TTC549 (cell line): ENCODE results near the gene CYP4Z1.
A peak's percentile ranks its signal among the peaks of the same experiment; 100 is the strongest.
"Not testable (repeated sequence)": the region's sequence is repeated elsewhere in the genome, so short reads cannot be mapped to it uniquely, and the experiment has no call there.

ENCODE experiments used
- FAIRE-seq: peaks from 2 replicates; lab custom pipeline; 2012; peaks lifted over from hg19 to GRCh38; lab: Jason Lieb, UNC

The CYP4Z1 gene, protein sequence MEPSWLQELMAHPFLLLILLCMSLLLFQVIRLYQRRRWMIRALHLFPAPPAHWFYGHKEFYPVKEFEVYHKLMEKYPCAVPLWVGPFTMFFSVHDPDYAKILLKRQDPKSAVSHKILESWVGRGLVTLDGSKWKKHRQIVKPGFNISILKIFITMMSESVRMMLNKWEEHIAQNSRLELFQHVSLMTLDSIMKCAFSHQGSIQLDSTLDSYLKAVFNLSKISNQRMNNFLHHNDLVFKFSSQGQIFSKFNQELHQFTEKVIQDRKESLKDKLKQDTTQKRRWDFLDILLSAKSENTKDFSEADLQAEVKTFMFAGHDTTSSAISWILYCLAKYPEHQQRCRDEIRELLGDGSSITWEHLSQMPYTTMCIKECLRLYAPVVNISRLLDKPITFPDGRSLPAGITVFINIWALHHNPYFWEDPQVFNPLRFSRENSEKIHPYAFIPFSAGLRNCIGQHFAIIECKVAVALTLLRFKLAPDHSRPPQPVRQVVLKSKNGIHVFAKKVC

DNA sequence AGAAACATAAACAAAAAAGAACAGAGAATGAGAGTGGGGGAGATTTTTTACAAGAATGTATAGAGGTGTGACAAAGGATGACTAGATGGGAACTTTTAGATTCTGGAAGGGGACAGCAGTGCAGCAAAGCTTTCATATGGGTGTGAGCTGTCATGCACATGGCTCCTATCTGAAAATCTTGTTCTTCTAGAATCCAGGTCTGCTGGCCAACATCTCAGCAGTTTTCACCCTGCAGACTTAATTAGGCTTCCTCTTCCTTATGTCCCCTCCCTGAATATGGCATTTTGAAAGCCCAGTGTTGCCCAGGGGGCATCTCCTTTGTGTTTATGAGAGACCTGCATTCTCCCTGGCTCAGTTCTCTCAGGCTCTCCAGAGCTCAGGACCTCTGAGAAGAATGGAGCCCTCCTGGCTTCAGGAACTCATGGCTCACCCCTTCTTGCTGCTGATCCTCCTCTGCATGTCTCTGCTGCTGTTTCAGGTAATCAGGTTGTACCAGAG is at the start of gene CYP4Z1:
TSS of gene CYP4Z1 (plus strand) at position 135 of the 498 bp plus-strand sequence. CDS start at position 395, 260 bp downstream.
- FAIRE-seq, result no peak

DNA sequence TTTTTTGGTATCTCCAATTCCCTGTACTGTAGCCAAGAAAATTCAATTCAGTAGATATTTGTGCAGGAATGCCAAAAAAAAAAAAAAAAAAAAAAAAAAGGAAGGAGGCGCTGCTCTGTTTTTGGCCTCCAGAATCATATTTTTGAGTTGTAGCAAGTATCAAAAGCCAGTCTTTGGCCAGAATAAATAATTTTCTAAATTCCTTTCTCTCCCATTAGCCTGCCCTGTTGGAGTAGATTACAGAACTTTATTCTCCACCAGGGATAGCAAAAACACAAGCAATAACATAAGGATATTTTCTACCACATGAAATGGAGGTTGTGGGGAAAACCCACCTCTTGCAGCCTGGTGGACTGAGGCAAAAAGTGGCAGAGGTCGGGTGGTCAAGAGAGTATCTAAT is 46.0 kb upstream of the CYP4Z1 start:
- no peak for FAIRE-seq

DNA sequence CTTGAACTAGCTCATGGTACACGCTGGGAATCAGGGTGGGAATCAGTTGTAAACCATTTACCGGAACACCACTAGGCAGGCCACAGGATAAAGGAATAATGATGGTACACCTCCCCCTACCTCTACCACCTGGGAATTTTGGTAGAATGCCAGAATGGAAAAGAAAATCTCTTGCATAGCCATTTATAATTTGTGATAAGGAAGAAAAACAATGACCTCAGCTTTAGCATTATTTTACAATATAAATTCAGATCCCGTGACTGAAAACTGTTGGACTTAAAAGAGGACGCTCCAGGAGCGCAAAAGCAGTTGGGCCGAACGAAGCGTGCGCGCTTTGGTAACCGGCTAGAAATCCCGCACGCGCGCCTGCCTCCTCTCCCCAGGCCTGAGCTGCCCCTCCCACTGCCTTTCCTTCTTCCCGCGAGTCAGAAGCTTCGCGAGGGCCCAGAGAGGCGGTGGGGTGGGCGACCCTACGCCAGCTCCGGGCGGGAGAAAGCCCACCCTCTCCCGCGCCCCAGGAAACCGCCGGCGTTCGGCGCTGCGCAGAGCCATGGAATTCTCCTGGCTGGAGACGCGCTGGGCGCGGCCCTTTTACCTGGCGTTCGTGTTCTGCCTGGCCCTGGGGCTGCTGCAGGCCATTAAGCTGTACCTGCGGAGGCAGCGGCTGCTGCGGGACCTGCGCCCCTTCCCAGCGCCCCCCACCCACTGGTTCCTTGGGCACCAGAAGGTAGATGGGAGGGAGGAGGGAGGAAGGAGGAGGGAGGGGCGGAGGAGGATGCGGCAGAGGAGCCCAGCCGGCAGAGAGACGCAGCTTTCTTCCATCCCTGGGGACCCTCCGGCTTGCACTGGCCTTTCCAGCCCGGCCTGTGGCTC is 43.5 kb upstream of the CYP4Z1 start, which contains the start of gene CYP4X1:
TSS of gene CYP4X1 (plus strand) at position 402 of the 873 bp plus-strand sequence. CDS start at position 551, 149 bp downstream.
- FAIRE-seq, result no peak

DNA sequence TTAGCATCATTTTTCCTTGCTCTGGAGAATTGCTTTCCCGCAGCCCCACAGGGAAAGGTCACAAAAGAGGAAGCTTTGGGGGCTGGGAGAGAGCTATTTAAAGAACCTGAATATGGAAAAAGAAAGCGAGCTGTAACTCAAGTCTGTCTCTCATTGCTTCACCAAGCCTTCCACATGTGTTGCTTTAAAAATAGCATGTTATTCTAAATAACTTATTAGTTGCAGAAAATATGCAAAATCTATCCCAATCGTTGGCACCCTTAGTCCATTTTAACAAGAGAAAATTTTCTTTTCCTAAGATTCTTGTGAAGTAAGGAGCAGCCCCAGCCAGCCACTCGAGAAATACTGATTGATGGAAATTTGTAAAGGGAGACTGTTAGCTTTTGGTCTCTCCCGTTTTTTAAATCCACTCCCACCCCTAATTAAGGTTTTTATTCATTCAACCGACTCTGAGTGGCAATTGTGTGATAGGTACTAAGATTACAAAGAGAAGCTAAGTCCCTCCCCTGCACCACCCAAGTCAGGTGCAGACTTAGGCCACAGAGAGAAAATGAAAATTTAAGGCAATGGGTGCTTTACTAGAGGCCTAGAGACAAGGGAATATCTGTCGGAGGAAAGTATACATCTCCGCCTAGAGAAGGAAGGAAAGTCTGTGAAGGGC is 42.8 kb upstream of the CYP4Z1 start:
- FAIRE-seq, result no peak

DNA sequence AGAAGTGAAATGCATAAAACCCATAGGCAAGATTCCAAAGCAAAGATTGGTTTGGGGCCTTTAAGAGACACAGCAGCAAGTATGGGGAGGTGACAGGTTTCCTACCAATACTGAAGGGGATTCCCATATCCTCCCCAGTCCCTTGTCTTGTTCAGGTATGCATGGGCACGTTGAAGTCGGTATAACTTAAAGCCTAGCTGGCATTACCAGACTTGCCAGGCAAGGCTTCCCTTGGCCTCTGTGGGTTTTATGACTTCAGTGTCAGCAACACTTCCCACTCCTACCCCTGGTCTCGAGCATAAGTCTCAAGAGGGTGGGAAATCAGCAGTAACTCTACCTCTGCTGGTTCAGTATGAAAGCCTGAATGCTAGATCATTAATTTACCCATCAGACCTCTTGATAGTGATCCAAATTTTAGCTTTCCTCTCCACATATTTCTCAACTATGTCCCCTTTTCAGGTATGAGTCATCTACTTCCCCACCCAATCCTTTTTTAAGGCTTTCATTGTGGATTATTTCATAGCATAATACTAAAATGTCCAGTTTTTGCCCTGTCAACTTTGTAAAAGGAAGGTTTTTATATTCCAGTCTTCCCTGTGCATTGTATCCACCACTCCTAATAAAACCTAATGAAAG is 36.7 kb upstream of the CYP4Z1 start:
- FAIRE-seq, result no peak

DNA sequence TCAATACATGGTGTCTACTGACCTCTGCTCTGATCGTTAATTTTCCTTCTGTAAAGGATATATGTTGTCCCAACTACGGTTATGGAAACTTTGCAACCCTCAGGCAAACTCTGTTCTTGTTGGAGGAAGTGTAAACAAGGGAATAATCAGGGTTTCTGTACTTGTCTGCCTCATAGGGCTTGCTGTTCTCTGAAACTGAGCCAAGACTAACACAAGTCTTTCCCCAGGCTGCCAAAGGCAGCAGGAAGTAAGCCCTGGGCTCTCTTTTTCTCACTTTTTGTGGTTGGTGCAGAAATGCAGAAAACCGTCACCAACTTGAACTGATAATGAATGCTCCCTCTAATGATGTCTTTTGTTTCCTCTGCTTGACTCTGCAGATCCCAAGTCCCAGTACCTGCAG is 36.0 kb upstream of the CYP4Z1 start:
- no peak for FAIRE-seq

DNA sequence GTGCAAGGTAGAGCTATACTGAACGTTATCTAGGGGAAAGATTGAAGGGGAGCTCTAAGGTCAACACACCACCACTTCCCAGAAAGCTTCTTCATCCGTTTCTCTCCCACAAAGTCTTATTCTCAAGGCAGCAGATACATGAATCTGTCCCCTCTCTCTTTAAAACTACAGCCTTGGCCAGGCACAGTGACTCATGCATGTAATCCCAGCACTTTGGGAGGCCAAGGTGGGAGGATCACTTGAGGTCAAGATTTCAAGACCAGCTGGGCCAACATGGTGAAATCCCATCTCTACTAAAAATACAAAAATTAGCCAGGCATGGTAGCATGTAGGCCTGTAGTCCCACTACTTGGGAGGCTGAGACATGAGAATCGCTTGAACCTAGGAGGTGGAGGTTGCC is 35.4 kb upstream of the CYP4Z1 start:
- FAIRE-seq, result no peak

DNA sequence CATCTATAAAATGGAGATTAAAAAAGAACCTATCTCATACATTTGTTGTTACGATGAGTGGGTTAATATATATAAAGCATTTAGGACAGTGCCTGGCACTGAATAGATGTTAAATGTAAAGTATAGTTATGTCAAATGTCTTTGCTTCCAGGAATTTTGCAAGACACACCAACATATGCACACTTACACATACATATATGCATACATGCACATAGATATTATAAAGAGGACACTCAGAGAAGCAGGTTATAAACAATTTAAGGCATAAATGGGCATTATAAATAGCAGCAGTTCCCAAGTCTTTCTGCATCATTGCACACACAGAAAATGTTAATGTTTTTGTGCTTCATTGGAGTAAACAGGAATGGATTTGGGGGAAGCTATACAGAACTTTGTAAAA is 30.3 kb upstream of the CYP4Z1 start:
- FAIRE-seq, result no peak

DNA sequence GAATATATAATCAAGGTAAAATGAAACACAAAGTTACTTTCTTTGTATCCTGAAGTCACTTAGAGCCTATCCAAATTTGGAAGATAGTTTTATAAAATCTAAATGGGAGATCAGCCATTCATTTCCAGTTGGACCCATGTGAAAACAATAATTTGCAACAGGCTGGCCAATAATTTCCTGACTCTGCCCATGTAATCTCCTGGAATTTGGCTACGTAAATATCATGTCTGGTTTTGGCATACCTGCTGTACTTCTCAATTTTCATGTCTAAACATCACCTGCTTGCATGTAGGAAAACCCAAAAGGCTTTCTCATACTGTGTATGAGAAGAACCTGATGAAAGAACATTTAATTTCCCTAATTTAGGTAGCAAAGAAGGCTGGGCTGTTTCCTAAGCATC is 7.7 kb upstream of the CYP4Z1 start:
- no peak for FAIRE-seq

DNA sequence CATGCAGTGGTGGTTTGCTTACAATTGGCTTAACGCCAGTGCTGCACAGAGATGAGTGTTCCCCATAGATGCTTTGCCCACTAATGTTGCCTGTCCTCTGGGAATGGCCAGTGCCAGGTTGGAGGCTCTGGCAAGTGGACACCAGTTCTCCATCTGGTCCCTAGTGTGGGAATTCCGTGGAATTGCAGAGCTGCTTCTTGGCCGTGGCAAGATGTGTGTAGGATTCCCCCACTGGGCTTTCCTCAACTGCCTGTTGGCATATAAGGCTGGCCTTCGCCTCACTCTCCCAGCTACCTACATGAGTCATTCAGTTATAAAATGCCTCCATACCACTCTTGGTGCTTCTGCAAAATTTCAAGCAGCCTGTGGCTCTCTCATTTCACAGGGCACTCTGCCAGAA is 2.0 kb downstream of the CYP4Z1 start:
- not testable (repeated sequence) for FAIRE-seq

DNA sequence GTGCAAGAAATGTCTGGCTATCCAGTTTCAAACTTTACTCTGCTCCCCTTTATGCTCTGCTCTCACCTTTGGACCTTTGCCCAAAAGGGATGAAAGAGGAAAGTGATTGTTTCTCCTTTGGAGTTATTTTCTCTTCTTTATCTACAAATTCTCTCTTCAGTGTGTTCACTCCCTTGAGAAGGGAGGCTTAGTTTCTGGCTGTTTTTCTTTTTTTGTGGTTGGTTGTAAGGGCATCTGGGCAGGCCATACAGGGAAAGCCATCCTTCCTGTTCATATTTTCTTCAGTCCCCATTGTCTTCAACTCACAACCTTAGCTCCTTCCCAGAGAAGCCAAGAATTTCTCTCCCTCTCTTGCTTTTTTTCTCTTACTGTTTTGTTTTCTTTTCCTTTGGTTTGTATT is 2.5 kb downstream of the CYP4Z1 start:
- not testable (repeated sequence) for FAIRE-seq

DNA sequence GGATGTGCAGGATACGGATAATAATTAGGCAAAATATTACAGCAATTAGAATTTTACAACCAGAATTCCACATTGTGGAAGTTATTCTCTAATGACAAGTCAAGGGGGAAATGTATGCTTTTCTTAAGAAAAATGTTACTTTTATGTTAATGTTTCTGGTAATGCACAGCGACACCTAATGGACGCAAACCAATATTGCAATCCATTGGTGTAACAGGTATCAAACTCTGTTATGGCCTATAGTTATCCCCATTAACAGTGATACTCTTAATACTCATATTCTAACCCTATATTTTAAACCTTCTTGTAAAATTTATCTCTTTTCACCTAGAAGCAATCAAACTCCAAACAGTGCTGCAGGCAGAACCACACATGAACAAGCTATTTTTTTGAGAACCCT is 22.3 kb downstream of the CYP4Z1 start:
- FAIRE-seq, result peak; percentile 82

DNA sequence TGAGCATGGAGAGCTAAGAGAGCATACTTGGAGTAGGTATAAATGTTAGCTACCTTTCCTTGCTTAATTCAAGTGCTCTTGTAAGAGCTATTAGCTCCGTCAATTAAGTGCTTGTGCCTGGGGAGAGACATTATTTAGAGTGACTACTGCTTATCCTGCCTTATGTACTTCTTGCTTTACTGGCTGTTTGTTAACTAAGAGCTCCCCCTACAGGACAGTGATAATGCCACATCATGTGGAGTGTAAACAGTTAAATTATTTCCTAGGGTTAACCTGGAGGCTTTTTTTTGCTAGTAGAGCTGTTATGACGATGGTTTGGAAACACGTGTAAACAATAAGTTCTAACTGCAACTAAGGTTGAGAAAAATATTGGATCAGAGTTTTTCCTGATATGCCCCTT is 24.4 kb downstream of the CYP4Z1 start:
- FAIRE-seq, result not testable (repeated sequence)

DNA sequence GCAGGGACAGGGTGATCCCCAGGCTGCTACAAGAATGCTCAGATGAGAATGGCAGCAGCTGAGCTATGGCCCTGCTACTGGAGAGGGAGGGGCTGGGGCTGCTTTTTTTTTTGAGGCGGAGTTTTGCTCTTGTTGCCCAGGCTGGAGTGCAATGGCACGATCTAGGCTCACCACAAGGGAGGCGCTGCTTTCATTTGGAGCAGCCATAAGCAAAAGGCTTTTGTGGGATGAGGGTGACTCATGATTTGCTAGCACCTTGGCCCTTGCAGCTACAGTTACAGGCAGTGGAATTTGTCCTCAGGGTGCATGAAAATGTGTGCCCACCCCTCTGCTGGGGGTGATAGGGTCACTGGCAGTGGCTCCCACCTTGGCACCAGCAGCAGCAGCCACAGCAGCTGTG is 37.8 kb downstream of the CYP4Z1 start:
- FAIRE-seq, result no peak

DNA sequence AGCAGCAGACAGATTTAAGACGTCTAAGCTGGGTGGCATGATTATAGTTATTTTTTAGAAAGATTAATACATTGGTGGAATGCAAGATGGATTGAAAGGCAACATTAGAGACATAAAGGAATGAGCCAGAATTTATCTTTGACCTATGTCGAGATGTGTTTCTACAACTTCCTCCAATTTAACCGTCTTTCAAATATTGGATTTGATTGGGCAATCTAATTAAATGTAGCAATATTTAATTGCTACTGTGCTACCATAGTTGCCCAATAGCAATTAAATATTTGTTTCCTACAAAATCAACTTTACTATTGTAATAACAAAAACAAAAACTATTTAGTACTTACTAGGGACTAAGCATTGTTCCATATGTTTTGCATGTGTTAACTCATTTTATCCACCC is 39.8 kb downstream of the CYP4Z1 start:
- no peak for FAIRE-seq

DNA sequence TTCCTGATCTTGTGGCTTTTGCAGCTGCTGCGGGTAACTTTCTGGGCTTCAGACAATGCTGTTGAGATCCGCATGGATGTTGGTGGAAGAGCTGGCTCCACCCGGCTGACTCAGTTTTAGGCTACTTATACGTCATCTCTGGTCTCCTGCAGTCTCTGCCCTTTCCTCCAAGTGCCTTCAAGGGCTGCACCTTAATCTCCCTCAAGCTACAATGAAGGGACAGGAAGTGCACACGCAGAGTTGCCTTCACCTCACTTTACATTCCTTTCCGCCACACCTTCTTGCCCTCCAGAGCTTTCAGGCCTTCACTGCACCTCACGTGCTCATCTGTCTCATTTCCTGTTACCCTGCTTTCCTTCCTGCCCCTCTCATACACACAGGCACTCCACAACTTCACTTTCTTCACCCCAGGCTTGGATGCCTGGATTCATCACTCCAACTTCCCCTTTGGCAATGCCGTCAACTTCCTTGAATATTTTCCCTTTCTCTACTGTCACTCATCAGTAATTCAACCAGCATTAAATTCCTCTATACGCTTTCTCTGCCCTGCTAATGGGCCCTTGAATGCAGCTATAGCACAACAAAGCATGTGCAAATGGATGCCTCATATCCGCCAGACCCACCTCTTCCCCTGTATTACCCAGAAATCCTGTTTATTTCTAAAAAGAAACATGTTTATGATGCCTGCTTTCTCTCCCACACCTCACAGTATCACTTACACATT is 41.0 kb downstream of the CYP4Z1 start:
- FAIRE-seq, result not testable (repeated sequence)

DNA sequence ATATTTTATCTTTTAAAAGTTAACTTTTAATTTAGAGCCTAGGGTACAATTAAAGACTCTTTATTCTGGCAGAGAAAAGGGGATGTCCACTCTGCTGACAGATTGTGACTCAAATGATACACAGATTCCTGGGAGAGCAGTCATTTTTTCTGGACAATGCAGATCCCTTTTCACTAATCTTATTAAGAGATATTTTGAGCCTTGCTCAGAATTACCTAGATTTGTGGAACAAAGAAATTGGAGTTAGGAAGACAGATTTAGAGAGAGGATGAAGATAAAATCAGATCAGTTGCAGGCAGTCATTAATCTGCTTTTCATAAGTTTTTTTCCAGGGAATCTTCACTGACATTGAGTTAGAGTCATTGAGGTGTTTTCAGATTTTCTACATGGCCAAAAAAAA is 42.5 kb downstream of the CYP4Z1 start:
- FAIRE-seq, result not testable (repeated sequence)

DNA sequence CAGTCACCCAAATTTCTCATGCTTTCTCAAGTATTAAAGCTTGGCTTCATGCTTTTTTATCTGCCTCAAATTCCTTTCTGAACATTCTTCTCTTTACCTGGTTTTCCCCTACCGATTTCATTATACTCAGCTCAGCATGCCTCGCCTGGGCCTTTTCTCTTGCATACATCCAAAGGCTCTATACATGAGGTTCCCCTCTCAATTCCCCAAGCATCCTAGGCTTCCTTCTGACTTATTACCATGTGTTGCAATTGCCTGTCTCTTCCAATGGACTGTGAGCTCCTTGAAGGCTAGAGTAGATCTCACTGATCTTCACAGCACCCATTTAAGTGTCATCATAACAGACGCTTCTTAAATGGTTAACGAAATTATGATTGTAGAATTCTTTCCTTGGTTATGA is 46.1 kb downstream of the CYP4Z1 start:
- no peak for FAIRE-seq

DNA sequence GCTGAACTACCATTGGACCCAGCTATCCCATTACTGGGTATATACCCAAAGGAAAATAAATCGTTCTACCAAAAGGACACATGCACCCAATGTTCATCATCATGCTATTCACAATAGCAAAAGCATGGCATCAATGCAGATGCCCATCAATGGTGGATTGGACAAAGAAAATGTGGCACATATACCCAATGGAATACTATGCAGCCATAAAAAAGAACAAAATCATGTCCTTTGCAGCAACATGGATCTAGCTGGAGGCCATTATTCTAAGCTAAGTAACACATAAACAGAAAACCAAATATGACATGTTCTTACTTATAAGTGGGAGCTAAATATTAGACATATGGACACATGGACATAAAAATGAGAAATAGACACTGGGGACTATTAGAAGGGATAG is 54.0 kb downstream of the CYP4Z1 start:
- not testable (repeated sequence) for FAIRE-seq

DNA sequence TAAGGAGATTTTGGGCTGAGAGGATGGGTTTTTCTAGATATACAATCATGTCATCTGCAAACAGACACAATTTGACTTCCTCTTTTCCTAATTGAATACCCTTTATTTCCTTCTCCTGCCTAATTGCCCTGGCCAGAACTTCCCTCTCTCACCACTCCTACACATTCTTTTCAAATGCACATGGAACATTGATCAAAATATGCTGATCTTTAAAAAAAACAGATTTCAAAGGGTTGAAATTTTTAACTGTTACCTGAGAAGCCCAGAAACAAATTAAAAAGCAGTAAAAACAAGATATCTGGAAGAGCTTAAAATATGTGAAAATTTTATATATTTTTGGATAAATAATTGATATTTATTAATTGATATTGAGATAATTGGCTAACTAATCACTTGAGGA is 57.8 kb downstream of the CYP4Z1 start:
- not testable (repeated sequence) for FAIRE-seq

DNA sequence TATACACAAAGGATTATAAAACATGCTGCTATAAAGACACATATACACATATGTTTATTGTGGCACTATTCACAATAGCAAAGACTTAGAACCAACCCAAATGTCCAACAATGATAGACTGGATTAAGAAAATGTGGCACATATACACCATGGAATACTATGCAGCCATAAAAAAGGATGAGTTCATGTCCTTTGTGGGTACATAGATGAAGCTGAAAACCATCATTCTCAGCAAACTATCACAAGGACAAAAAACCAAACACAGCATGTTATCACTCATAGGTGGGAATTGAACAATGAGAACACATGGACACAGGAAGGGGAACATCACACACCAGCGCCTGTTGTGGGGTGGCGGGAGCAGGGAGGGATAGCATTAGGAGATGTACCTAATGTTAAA is 60.0 kb downstream of the CYP4Z1 start:
- FAIRE-seq, result not testable (repeated sequence)
